Adrenal gland (tissue), 12 donors: ENCODE measurements around the gene NUP133. TPM values are rescaled to one million over a fixed set of nuclear protein-coding genes. Genes with fewer than 3 reads are reported as not detected.

Experiments
- DNase-seq, 7 donors: peaks; one replicate each; pipeline ENCODE4 v3.0.0-alpha.2; 2019 to 2020
- H3K27ac ChIP-seq, 5 donors: fragments of 200-600 bp; sonication (generic) in 4 of 5; 1 replicate in 3 of 5; 2 replicates in 2 of 5; pipeline versions ENCODE4 v1.5.1 to v1.8.0; 2016 to 2020; ENCODE audit warnings: mild to moderate bottlenecking in 1 of 5
- H3K27me3 ChIP-seq: fragments of 200-600 bp; 2 replicates; pipeline ENCODE4 v1.8.0; 2021
- H3K36me3 ChIP-seq, 2 donors: fragments of 200-600 bp; replicated peaks in 1 of 2; 1 replicate in 1 of 2; 2 replicates in 1 of 2; pipeline versions ENCODE4 v1.5.1 to v1.8.0; 2018 to 2022
- H3K4me1 ChIP-seq, 2 donors: fragments of 200-600 bp; replicated peaks in 1 of 2; 1 replicate in 1 of 2; 2 replicates in 1 of 2; pipeline versions ENCODE4 v1.5.1 to v1.8.0; 2018 to 2021
- H3K4me3 ChIP-seq, 4 donors: fragments of 200-600 bp; sonication (generic) in 3 of 4; one replicate each; pipeline ENCODE4 v1.5.1; 2016 to 2018
- H3K9me3 ChIP-seq, 3 donors: fragments of 200-600 bp; sonication (generic) in 1 of 3; replicated peaks in 1 of 3; 1 replicate in 2 of 3; 2 replicates in 1 of 3; pipeline versions ENCODE4 v1.5.1 to v1.8.0; 2016 to 2021
- POLR2A ChIP-seq, 2 donors: fragments of 450-650 bp; IDR thresholded peaks; one replicate each; pipeline ENCODE4 v1.6.1; 2017; ENCODE audit warnings: antibody characterized with exemption in 2 of 2, mild to moderate bottlenecking in 2 of 2, moderate library complexity in 1 of 2
- WGBS, 4 donors: extraction: QIAGEN DNeasy Blood & Tissue Kit in 2 of 4; methylation state at CpG; one replicate each; pipeline versions ENCODE4 v1.1.5 to v1.1.7; 2013 to 2017; 5-methylcytosine and 5-hydroxymethylcytosine counted together
- intact Hi-C, 2 donors: fragments of 100-400 bp; cut with DNase I; formaldehyde crosslinking; loops; one replicate each; pipeline versions ENCODE4 v1.14.1 to v1.15.0; 2022 to 2023
- polyA plus RNA-seq, 3 donors: library from polyadenylated mRNA; stranded (reverse); fragments of 200-250 nt in 2 of 3; fragments of 350-450 nt in 1 of 3; fragmentation: Illumina TruSeq in 1 of 3; extraction: RNeasy Lipid Tissue Mini Kit (QIAGEN cat#74804) in 1 of 3; gene quantifications; one replicate each; pipeline ENCODE4 v1.2.3, GENCODE V29; 2013 to 2014
- total RNA-seq, 9 donors: library from RNA; depleted of rRNA in 4 of 9; stranded (reverse); fragments of >200 nt in 4 of 9; fragments of 120-200 nt in 1 of 9; fragmentation: NEBNext Ultra II Directional in 1 of 9; extraction: Animal tissue kit (Norgen Biotek cat#: 25700) in 1 of 9; gene quantifications; one replicate each; pipeline versions ENCODE4 v1.1.0 to v1.2.4, GENCODE V29; 2013 to 2023
- TF ChIP-seq, protein P1 (sequence below), 6 experiments: fragments of 450-650 bp in 4 of 6; fragments of 200-600 bp in 2 of 6; sonication (generic) in 1 of 6; IDR thresholded peaks; 1 replicate in 5 of 6; 2 replicates in 1 of 6; pipeline versions ENCODE4 v1.5.1 to v1.8.0; 2016 to 2021; ENCODE audit warnings: antibody characterized with exemption in 6 of 6, mild to moderate bottlenecking in 2 of 6, moderate library complexity in 1 of 6
- donor health status: healthy with polysubstance abuse.
- donor health status: Bipolar disorder and iron deficiency.
- donor health status: DM: yes; HTN: yes; CAD: no.
- donor health status: DM: no; HTN: no; CAD: no.
- donor health status: DM: no; HTN: no; CAD: no.
- donor health status: DM: yes; HTN: yes; CAD: no.

NUP133 gene
- total and polyA plus RNA-seq, 12 donors = 9.8 to 48.5 (median 31.9) TPM

DNA sequence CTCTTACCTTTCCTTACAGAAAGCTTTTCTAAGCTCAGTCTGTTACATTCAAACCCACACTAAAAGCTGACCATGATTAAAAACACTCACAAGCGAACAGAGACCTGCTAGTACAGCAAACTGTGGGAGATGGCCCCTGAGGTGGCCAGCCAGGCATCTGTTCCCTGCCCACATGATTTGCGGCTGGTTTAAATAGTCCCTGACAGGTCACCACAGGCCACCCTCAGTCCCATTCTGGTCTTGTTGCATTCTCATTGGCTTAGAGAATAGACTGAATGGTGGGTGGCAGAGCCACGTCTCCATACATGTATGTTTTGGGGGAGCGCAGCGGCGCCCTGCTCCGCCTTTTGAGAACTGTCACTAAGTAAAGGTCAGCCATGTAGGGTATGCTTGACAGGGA lies 71.9 kb downstream of the NUP133 start:
- no peak for DNase-seq
- Histone ChIP-seq H3K27ac (no peak overlapping the region), H3K4me3 (no peak overlapping the region), H3K9me3 (no peaks in the 10 kb centered on the region), H3K4me1 (peaks cover 0 to 11% of the 10 kb centered on the region in 2 donors), H3K36me3 (peaks cover 0 to 3% of the 10 kb centered on the region in 2 donors), H3K27me3 (peaks cover 37% of the 10 kb centered on the region)
- 75 to 87% (median 77%) methylated on average over 7 of the region's 7 CpGs for WGBS, 4 donors
- TF ChIP-seq POLR2A (IDR thresholded peaks at IDR 0.05) = no peak
- TF ChIP-seq, protein P1, sequence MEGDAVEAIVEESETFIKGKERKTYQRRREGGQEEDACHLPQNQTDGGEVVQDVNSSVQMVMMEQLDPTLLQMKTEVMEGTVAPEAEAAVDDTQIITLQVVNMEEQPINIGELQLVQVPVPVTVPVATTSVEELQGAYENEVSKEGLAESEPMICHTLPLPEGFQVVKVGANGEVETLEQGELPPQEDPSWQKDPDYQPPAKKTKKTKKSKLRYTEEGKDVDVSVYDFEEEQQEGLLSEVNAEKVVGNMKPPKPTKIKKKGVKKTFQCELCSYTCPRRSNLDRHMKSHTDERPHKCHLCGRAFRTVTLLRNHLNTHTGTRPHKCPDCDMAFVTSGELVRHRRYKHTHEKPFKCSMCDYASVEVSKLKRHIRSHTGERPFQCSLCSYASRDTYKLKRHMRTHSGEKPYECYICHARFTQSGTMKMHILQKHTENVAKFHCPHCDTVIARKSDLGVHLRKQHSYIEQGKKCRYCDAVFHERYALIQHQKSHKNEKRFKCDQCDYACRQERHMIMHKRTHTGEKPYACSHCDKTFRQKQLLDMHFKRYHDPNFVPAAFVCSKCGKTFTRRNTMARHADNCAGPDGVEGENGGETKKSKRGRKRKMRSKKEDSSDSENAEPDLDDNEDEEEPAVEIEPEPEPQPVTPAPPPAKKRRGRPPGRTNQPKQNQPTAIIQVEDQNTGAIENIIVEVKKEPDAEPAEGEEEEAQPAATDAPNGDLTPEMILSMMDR (IDR thresholded peaks at IDR 0.05) = no peak
- intact Hi-C loops = no loop called here

DNA sequence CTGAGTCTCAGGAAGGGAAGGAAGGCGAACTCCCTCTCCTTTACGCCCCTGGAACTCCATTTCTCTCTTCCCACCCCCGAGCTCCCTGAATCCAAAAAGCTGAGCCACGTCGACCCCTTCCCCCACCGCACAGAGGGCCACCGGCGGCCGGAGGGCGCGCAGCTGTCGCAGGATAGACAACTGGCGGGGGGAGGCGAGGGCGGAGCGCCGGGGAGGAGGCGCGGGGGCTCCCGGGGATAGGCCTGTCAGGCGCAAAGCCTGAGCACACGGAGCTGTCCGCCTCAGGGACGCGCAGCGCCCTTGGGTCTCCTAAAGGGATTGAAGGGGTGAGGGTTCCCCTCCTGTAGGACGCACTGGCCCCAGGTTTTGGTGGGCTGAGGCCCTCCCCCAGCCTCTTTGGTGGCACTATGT lies 73.5 kb downstream of the NUP133 start:
- WGBS, 4 donors = 0 to 14% (median 1%) methylated on average over 3 to 27 of the region's 27 CpGs
- Histone ChIP-seq H3K9me3 (no peaks in the 10 kb centered on the region), H3K27me3 (peaks cover 51% of the 10 kb centered on the region), H3K4me3 (no peak overlapping the region), H3K4me1 (peaks cover 0 to 18% of the 10 kb centered on the region in 2 donors), H3K27ac (no peak overlapping the region), H3K36me3 (no peaks in the 10 kb centered on the region)
- intact Hi-C loops = no loop called here
- TF ChIP-seq, protein P1 (IDR thresholded peaks at IDR 0.05) = no peak
- no peak for TF ChIP-seq POLR2A (IDR thresholded peaks at IDR 0.05)
- no peak for DNase-seq

DNA sequence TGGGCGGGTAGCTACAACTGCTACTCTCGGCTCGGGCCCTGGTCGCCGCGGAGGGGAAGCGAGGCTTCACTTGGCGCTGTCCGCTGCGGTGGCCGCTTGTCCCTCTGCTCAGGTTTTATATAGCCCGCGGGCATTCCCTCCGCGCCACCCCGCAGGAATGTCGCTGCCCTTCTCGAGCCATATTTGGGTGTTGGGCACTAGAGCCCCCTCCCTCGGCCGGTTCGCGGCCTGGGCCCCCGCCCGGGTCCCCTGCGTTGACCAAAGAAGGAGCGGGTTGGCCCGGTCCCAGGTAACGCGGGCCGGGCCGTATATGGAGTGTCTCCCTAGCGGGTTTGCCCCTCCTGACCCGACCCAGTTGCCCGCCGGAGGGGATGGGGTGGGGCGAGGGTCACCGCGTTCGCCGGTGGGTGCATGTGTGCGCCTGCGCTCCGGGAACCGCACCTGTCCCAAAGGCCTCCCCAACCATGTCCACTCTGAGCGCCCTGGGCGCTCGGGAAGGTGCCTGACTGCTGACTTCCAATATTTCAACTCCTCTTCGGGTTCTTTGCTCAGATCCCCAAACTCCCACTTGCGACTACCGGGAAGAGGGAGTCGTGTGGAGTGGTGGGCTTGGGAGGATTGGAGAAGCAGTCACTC lies 74.0 kb downstream of the NUP133 start, which contains the start of gene ACTA1:
ACTA1 (minus strand) TSS at position 90 of the 636 bp plus-strand sequence. CDS start 979 bp downstream, outside the sequence.
- Histone ChIP-seq H3K4me3 (no peak within 1 kb of the TSS), H3K27ac (no peak within 1 kb of the TSS), H3K27me3 (peaks cover 57% of the 10 kb centered on the region), H3K36me3 (no peaks in the 10 kb centered on the region), H3K4me1 (peaks cover 0 to 18% of the 10 kb centered on the region in 2 donors), H3K9me3 (no peaks in the 10 kb centered on the region)
- DNase-seq = no peak
- 3 to 7% (median 3%) methylated on average over 3 to 51 of the region's 51 CpGs for WGBS, 4 donors
- TF ChIP-seq POLR2A (IDR thresholded peaks at IDR 0.05) = no peak
- TF ChIP-seq, protein P1 (IDR thresholded peaks at IDR 0.05) = no peak
- intact Hi-C loops = no loop called here

DNA sequence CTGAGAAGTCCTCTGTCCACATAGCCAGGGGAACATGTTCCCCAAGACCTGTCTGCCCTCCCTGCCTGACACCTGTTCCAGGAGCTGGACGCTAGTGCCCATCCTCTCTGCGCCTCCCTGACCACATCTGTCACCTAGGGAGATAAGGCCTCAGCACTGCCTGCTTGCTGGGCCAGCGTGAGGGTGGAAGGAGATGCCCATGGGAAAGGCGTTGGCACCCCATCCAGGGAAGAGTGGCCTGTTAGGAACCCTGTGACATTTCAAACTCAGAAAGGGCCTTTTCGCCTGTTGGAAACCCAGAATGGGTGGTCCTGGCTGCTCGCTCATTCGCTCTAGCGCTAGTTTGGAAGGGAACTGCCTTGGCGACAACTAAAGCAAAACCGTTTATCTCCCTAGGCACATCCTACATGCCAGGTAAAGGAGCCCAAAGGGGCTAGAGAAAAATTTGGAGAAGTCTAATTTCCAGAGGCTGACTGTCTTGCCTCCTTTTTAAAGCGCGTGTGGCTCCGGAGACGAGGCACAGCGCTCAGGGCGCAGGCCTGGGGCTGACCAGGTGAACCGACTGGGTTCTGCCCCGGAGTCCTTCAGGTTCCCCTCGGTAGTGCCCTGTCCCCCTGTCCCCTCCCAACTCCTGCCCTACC lies 74.7 kb downstream of the NUP133 start:
- no peak overlapping the region for H3K27ac ChIP-seq
- H3K27me3 ChIP-seq = peaks cover 63% of the 10 kb centered on the region
- TF ChIP-seq POLR2A (IDR thresholded peaks at IDR 0.05) = no peak
- TF ChIP-seq, protein P1 (IDR thresholded peaks at IDR 0.05) = no peak
- DNase-seq = no peak
- no peaks in the 10 kb centered on the region for H3K36me3 ChIP-seq
- H3K4me3 ChIP-seq = no peak overlapping the region
- no peaks in the 10 kb centered on the region for H3K9me3 ChIP-seq
- 18 to 29% (median 24%) methylated on average over 16 to 19 of the region's 19 CpGs for WGBS, 4 donors
- peaks cover 0 to 18% of the 10 kb centered on the region in 2 donors for H3K4me1 ChIP-seq
- intact Hi-C loops = no loop called here
